ENCODE results near the gene EHMT1.

EHMT1 gene

DNA sequence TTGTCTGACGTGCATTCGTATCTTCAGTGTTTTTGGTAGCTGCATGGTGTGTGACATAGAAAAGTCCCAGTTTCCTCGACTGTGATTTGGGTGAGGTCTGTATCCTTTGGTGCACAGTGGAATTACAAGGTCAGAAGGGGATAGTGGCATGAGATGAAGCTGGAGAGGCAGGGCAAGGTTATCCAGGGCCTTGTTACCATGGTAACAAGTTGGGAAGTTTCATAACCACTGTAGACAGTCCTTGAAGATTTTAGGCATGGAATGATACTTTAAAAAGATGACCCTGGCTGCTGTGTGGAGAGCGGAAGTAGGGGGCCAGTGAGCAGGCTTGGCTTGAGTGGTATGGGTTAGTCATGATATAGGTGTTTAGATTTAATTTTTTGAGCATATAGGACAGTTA is 11.9 kb downstream of the EHMT1 start:
- CTCF ChIA-PET: no interaction called here
- POLR2A ChIA-PET: no interaction called here
- DNase-seq (ENCODE audit: extremely low spot score): no peak
- TF ChIP-seq FOXK2 (IDR thresholded peaks at IDR 0.05) (no peak), L3MBTL2 (conservative IDR thresholded peaks at IDR 0.05) (no peak), ZNF384 (IDR thresholded peaks at IDR 0.05) (no peak), FOXM1 (IDR thresholded peaks at IDR 0.05; ENCODE audit: borderline replicate concordance) (no peak), TARDBP (IDR thresholded peaks at IDR 0.05) (no peak), HDGF (IDR thresholded peaks at IDR 0.05; ENCODE audit: borderline replicate concordance) (no peak), ARNT (IDR thresholded peaks at IDR 0.05) (no peak), LEF1 (IDR thresholded peaks at IDR 0.05; ENCODE audit: borderline replicate concordance) (no peak), ELF4 (IDR thresholded peaks at IDR 0.05) (no peak), SP1 (IDR thresholded peaks at IDR 0.05) (no peak)

DNA sequence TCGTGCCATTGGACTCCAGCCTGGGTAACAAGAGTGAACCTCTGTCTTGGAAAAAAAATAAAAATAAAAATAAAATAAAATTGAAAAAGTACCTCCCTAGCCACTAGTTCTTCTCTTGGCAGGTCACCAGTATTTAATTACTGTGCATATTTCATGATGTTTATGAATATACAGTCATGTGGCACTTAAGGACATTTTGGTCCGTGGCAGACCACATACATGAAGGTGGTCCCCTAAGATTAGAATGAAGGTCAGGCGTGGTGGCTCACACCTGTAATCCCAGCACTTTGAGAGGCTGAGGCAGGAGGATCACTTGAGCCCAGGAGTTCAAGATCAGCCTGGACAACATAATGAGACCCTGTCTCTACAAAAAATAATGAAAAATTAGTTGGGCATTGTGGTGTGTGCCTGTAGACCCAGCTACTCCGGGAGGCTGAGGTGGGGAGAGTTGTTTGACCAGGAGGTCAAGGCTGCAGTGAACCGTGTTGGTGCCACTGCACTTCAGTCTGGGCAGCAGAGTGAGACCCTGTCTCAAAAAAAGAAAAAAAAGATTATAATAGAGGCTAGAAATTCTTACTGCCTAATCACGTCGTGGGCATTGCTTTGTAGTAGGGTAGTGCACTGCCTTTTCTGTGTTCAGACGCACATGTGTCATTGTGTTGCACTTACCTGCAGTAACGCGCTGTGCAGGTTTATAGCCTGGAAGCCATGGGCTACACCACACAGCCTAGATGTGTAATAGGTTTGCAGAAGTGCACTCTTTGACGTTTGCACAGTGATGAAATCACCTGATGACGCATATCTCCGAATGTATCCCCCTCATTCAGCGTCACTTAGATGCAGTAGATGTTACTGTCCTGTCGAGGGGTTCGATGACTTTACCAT is 12.8 kb downstream of the EHMT1 start:
- no peak for DNase-seq (ENCODE audit: extremely low spot score)
- CTCF ChIA-PET: no interaction called here
- TF ChIP-seq LEF1 (IDR thresholded peaks at IDR 0.05; ENCODE audit: borderline replicate concordance) (no peak), HDGF (IDR thresholded peaks at IDR 0.05; ENCODE audit: borderline replicate concordance) (no peak), FOXA1 (IDR thresholded peaks at IDR 0.05) (no peak), TARDBP (IDR thresholded peaks at IDR 0.05) (no peak)
- TF ChIP-seq, protein P1, sequence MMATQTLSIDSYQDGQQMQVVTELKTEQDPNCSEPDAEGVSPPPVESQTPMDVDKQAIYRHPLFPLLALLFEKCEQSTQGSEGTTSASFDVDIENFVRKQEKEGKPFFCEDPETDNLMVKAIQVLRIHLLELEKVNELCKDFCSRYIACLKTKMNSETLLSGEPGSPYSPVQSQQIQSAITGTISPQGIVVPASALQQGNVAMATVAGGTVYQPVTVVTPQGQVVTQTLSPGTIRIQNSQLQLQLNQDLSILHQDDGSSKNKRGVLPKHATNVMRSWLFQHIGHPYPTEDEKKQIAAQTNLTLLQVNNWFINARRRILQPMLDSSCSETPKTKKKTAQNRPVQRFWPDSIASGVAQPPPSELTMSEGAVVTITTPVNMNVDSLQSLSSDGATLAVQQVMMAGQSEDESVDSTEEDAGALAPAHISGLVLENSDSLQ (IDR thresholded peaks at IDR 0.05): no peak
- POLR2A ChIA-PET: no interaction called here

DNA sequence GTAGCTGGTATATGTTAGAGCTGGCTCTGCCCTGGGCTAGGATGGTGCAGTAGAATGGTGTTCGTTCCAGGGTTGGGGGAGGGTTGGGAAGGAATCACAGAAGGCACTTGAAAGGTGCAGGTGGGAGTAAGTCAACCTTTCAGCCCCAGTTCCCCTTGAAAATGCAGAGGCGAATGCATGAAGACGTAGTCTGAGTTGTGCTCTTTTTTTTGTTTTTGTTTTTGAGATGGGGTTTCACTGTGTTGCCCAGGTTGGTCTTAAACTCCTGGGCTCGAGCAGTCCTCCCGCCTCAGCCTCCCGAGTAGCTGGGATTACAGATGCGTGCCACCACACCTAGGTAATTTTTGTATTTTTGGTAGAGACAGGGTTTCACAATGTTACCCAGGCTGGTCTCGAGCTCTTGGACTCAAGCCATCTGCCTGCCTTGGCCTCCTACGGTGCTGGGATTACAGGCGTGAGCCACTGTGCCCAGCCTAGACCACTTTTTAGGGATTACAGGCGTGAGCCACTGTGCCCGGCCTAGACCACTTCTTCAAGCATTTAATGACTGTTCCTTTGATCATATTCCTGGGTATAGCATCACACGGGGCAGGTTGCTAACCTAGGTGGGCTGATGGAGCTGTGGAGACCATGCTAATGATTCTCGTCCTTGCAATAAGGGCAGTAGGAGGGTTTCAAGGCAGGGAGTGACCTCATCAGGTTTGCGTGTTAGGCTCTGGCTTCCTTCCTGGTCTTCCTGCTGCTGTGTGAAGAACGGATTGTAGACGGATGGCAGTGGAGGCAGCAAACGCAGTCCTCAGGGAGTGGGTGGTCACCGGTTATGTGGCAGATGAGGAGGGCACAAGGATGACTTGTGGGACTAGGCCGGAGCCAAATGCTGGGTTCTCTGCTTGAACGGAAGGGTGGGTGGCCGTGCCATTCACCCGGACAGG is 13.7 kb downstream of the EHMT1 start:
- no peak for DNase-seq (ENCODE audit: extremely low spot score)
- ChIA-PET CTCF (interaction anchor here (1.3 kb wide), 1 partner anchor 41 kb away, joined by 4 read pairs; no protein-coding TSS in a partner anchor), POLR2A (no interaction called here)
- TF ChIP-seq HDGF (IDR thresholded peaks at IDR 0.05; ENCODE audit: borderline replicate concordance): no peak
- no peak for TF ChIP-seq SP1 (IDR thresholded peaks at IDR 0.05)
- no peak for TF ChIP-seq TARDBP (IDR thresholded peaks at IDR 0.05)
- no peak for TF ChIP-seq LEF1 (IDR thresholded peaks at IDR 0.05; ENCODE audit: borderline replicate concordance)
- no peak for TF ChIP-seq SUZ12 (IDR thresholded peaks at IDR 0.05)
- no peak for TF ChIP-seq FOXA1 (IDR thresholded peaks at IDR 0.05)
- no peak for TF ChIP-seq NFRKB (IDR thresholded peaks at IDR 0.05)
- TF ChIP-seq FOXM1 (IDR thresholded peaks at IDR 0.05; ENCODE audit: borderline replicate concordance): no peak
- TF ChIP-seq ELF4 (IDR thresholded peaks at IDR 0.05): no peak
- TF ChIP-seq BHLHE40 (IDR thresholded peaks at IDR 0.05; ENCODE audit: borderline replicate concordance): no peak
- TF ChIP-seq CTBP1 (IDR thresholded peaks at IDR 0.05; ENCODE audit: borderline replicate concordance): no peak
- TF ChIP-seq, protein P1 (IDR thresholded peaks at IDR 0.05): no peak
- no peak for TF ChIP-seq FOXK2 (IDR thresholded peaks at IDR 0.05)
- TF ChIP-seq ARNT (IDR thresholded peaks at IDR 0.05): no peak
- TF ChIP-seq ZNF384 (IDR thresholded peaks at IDR 0.05): no peak
- no peak for TF ChIP-seq L3MBTL2 (conservative IDR thresholded peaks at IDR 0.05)

DNA sequence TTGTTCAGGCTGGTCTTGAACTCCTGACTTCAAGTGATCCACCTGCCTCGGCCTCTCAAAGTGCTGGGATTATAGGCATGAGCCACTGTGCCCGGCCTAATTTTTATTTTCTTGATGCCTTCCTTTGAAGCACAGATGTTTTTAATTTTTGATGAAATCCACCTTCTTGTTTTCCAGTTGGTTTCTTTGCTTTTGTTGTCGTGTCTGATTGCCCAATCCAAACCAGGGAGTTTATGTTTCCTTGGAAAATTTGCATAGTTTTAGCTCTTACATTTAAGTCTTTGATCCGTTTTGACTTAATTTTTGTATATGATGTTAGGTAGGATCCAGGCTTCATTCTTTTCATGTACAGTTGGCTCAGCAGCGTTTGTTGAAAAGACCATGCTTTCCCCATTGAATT is 15.2 kb downstream of the EHMT1 start:
- CTCF ChIA-PET: no interaction called here

DNA sequence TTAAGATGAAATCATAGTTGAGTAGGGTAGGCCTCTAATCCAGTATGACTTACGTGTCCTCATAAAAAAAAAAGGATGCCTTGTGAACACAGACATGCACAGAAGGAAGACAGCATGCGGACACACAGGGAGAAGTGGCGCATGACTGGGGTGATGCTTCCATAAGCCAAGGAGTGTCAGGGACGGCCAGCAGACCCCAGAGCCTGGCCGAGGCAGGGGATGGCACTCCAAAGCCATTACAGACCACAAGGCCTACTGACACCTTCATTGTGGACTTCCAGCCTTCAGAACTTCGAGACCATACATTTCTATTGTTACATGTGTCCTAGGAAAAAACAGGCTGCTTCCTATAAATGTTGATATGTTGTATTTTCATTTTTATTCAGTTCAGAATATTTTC is 19.9 kb downstream of the EHMT1 start:
- ChIA-PET POLR2A (no interaction called here), CTCF (no interaction called here)
- no peak for TF ChIP-seq TARDBP (IDR thresholded peaks at IDR 0.05)
- TF ChIP-seq, protein P1 (IDR thresholded peaks at IDR 0.05): no peak
- no peak for TF ChIP-seq FOXK2 (IDR thresholded peaks at IDR 0.05)
- TF ChIP-seq FOXM1 (IDR thresholded peaks at IDR 0.05; ENCODE audit: borderline replicate concordance): no peak
- TF ChIP-seq CTBP1 (IDR thresholded peaks at IDR 0.05; ENCODE audit: borderline replicate concordance): no peak
- no peak for TF ChIP-seq SP1 (IDR thresholded peaks at IDR 0.05)
- TF ChIP-seq ELF4 (IDR thresholded peaks at IDR 0.05): no peak
- no peak for TF ChIP-seq NFRKB (IDR thresholded peaks at IDR 0.05)
- no peak for TF ChIP-seq ARNT (IDR thresholded peaks at IDR 0.05)
- TF ChIP-seq LEF1 (IDR thresholded peaks at IDR 0.05; ENCODE audit: borderline replicate concordance): no peak
- no peak for TF ChIP-seq BHLHE40 (IDR thresholded peaks at IDR 0.05; ENCODE audit: borderline replicate concordance)
- no peak for TF ChIP-seq L3MBTL2 (conservative IDR thresholded peaks at IDR 0.05)
- TF ChIP-seq FOXA1 (IDR thresholded peaks at IDR 0.05): no peak
- no peak for TF ChIP-seq HDGF (IDR thresholded peaks at IDR 0.05; ENCODE audit: borderline replicate concordance)
- no peak for TF ChIP-seq ZNF384 (IDR thresholded peaks at IDR 0.05)
- TF ChIP-seq SUZ12 (IDR thresholded peaks at IDR 0.05): no peak
- DNase-seq (ENCODE audit: extremely low spot score): no peak

More for the DNA sequence above, 15.2 kb downstream of the EHMT1 start:
- TF ChIP-seq CTBP1 (IDR thresholded peaks at IDR 0.05; ENCODE audit: borderline replicate concordance) (no peak), L3MBTL2 (conservative IDR thresholded peaks at IDR 0.05) (no peak), HDGF (IDR thresholded peaks at IDR 0.05; ENCODE audit: borderline replicate concordance) (no peak), ZNF384 (IDR thresholded peaks at IDR 0.05) (no peak), FOXK2 (IDR thresholded peaks at IDR 0.05) (no peak), ELF4 (IDR thresholded peaks at IDR 0.05) (no peak), ARNT (IDR thresholded peaks at IDR 0.05) (no peak), FOXM1 (IDR thresholded peaks at IDR 0.05; ENCODE audit: borderline replicate concordance) (no peak), SUZ12 (IDR thresholded peaks at IDR 0.05) (no peak), TARDBP (IDR thresholded peaks at IDR 0.05) (no peak)
- TF ChIP-seq, protein P1 (IDR thresholded peaks at IDR 0.05): no peak
- no peak for DNase-seq (ENCODE audit: extremely low spot score)
- POLR2A ChIA-PET: no interaction called here

Data from HEK293T (cell line).